SK-N-SH (cell line): Measurements from ENCODE around the gene ARF4. TPM values are rescaled to one million over a fixed set of nuclear protein-coding genes. Genes with fewer than 3 reads are reported as not detected.

Experiments used
- CTCF ChIA-PET: fragments of 300-600, 350-600 bp; formaldehyde crosslinking; extraction: SDS; loops from one replicate; lab custom pipeline; 2021; lab: Yijun Ruan, JAX
- POLR2A ChIA-PET: fragments of 350-600 bp; sonication (Branson Sonifier 250); formaldehyde crosslinking; extraction: SDS; loops from one replicate; lab custom pipeline; 2020; ENCODE audit warnings: antibody characterized with exemption, inconsistent platforms; lab: Yijun Ruan, JAX
- DNase-seq: peaks from one replicate; pipeline ENCODE4 v3.0.0; 2012
- H2AFZ ChIP-seq: fragments of 200-600 bp; sonication (generic); 2 replicates; pipeline ENCODE4 v1.8.1; 2016; ENCODE audit warnings: antibody characterized with exemption, mild to moderate bottlenecking, low read depth
- H3F3A ChIP-seq: fragments of 200-600 bp; sonication (generic); replicated peaks from 2 replicates; pipeline ENCODE3; 2016; ENCODE audit warnings: antibody characterized with exemption, mild to moderate bottlenecking; ENCODE audit not compliant: insufficient read depth
- H3K27ac ChIP-seq, 2 experiments: fragments of 200-500 bp in 1 of 2; fragments of 200-600 bp in 1 of 2; sonication (Bioruptor generic) in 1 of 2; sonication (generic), shearing (Covaris generic) in 1 of 2; 2 replicates each; pipeline versions ENCODE4 v1.5.1 to v1.6.1; 2014 to 2016; ENCODE audit warnings: low read depth in 2 of 2, inconsistent platforms in 1 of 2, low read length in 1 of 2, mild to moderate bottlenecking in 1 of 2, mixed read lengths in 1 of 2
- H3K27me3 ChIP-seq: fragments of 200-600 bp; sonication (generic), shearing (Covaris generic); 2 replicates; pipeline ENCODE4 v1.6.1; 2016; ENCODE audit warnings: mixed run types; ENCODE audit not compliant: insufficient read depth
- H3K36me3 ChIP-seq, 2 experiments: fragments of 200-500 bp in 1 of 2; fragments of 200-600 bp in 1 of 2; sonication (Bioruptor generic) in 1 of 2; sonication (generic) in 1 of 2; replicated peaks in 1 of 2; 2 replicates each; pipeline versions ENCODE3 to v1.5.1; 2014 to 2016; ENCODE audit warnings: low read length in 1 of 2, mild to moderate bottlenecking in 1 of 2; ENCODE audit not compliant: insufficient read depth in 2 of 2, control insufficient read depth in 1 of 2
- H3K4me1 ChIP-seq, 2 experiments: fragments of 200-500 bp in 1 of 2; fragments of 200-600 bp in 1 of 2; sonication (Bioruptor generic) in 1 of 2; sonication (generic), shearing (Covaris generic) in 1 of 2; 2 replicates each; pipeline versions ENCODE4 v1.5.1 to v1.6.1; 2014 to 2016; ENCODE audit warnings: low read depth in 1 of 2, low read length in 1 of 2, mixed run types in 1 of 2; ENCODE audit not compliant: insufficient read depth in 2 of 2, control insufficient read depth in 1 of 2
- H3K4me2 ChIP-seq: fragments of 200-600 bp; sonication (generic), shearing (Covaris generic); 2 replicates; pipeline ENCODE4 v1.6.1; 2017; ENCODE audit warnings: mixed run types
- H3K4me3 ChIP-seq, 2 experiments: fragments of 200-500 bp in 1 of 2; fragments of 200-600 bp in 1 of 2; sonication (Bioruptor generic) in 1 of 2; sonication (generic), shearing (Covaris generic) in 1 of 2; 2 replicates each; pipeline versions ENCODE4 v1.5.1 to v1.8.1; 2014 to 2016; ENCODE audit warnings: low read depth in 2 of 2, inconsistent platforms in 1 of 2, low read length in 1 of 2, mild to moderate bottlenecking in 1 of 2, mixed read lengths in 1 of 2, moderate library complexity in 1 of 2
- H3K79me2 ChIP-seq: fragments of 200-600 bp; sonication (generic); 2 replicates; pipeline ENCODE4 v1.8.1; 2017; ENCODE audit warnings: mild to moderate bottlenecking; ENCODE audit not compliant: insufficient read depth
- H3K9ac ChIP-seq: fragments of 200-600 bp; sonication (generic); 2 replicates; pipeline ENCODE4 v1.6.1; 2017; ENCODE audit warnings: mixed run types
- H3K9me2 ChIP-seq: fragments of 200-600 bp; sonication (generic); 2 replicates; pipeline ENCODE4 v1.6.1; 2017; ENCODE audit warnings: mixed run types
- H3K9me3 ChIP-seq: fragments of 200-600 bp; sonication (generic); 2 replicates; pipeline ENCODE4 v1.6.1; 2017; ENCODE audit warnings: mixed run types, mild to moderate bottlenecking, moderate library complexity
- H4K20me1 ChIP-seq: fragments of 200-600 bp; sonication (generic); 2 replicates; pipeline ENCODE4 v1.6.1; 2017; ENCODE audit warnings: mild to moderate bottlenecking, mixed run types; ENCODE audit not compliant: insufficient read depth
- EP300 ChIP-seq, 2 experiments: IDR thresholded peaks; 2 replicates each; pipeline versions ENCODE4 v1.4.0 to v1.6.1; 2012; ENCODE audit warnings: borderline replicate concordance in 1 of 2, low read depth in 1 of 2, low read length in 1 of 2
- EZH2phosphoT487 ChIP-seq: fragments of 200-600 bp; sonication (generic); IDR thresholded peaks from 2 replicates; pipeline ENCODE4 v1.6.1; 2017; ENCODE audit warnings: low read depth, mixed run types, mild to moderate bottlenecking, antibody characterized with exemption, moderate library complexity, borderline replicate concordance
- FOSL2 ChIP-seq: IDR thresholded peaks from 2 replicates; pipeline ENCODE4 v1.4.0; 2012; ENCODE audit warnings: low read depth, mild to moderate bottlenecking, moderate library complexity, borderline replicate concordance
- FOXJ3 ChIP-seq: sonication (generic); formaldehyde crosslinking; IDR thresholded peaks from 2 replicates; pipeline ENCODE4 v1.5.1; 2020; ENCODE audit warnings: mild to moderate bottlenecking, missing genetic modification reagents
- JUND ChIP-seq: IDR thresholded peaks from 2 replicates; pipeline ENCODE4 v1.4.0; 2012
- MEF2A ChIP-seq: IDR thresholded peaks from 2 replicates; pipeline ENCODE4 v1.4.0; 2012; ENCODE audit warnings: low read depth, borderline replicate concordance
- NFIC ChIP-seq: IDR thresholded peaks from 2 replicates; pipeline ENCODE4 v1.4.0; 2012; ENCODE audit warnings: borderline replicate concordance
- RFX5 ChIP-seq: IDR thresholded peaks from 2 replicates; pipeline ENCODE4 v1.6.1; 2012; ENCODE audit warnings: mild to moderate bottlenecking, improper control_type of control experiment, low read length
- RXRA ChIP-seq: IDR thresholded peaks from 2 replicates; pipeline ENCODE4 v1.4.0; 2012; ENCODE audit warnings: low read depth, mild to moderate bottlenecking, borderline replicate concordance
- SIN3A ChIP-seq: IDR thresholded peaks from 2 replicates; pipeline ENCODE4 v1.6.1; 2012; ENCODE audit warnings: low read depth, mild to moderate bottlenecking, low read length, moderate library complexity, borderline replicate concordance
- SMC3 ChIP-seq: IDR thresholded peaks from 2 replicates; pipeline ENCODE4 v1.6.1; 2012; ENCODE audit warnings: low read depth, low read length, improper control_type of control experiment
- WGBS: methylation state at CpG from one replicate; pipeline ENCODE4 v1.1.6; 2017; ENCODE audit warnings: low lambda C conversion rate; 5-methylcytosine and 5-hydroxymethylcytosine counted together
- polyA plus RNA-seq, 3 experiments: library from polyadenylated mRNA; depleted of rRNA; stranded (reverse); fragments of >200 nt; gene quantifications; 2 replicates each; pipeline ENCODE4 v1.2.3, GENCODE V29; 2012
- TF ChIP-seq, protein P1 (sequence below): IDR thresholded peaks from 2 replicates; pipeline ENCODE4 v1.4.0; 2012; ENCODE audit warnings: low read depth, borderline replicate concordance
- TF ChIP-seq, protein P2 (sequence below): fragments of 200-600 bp; sonication (generic); IDR thresholded peaks from 2 replicates; pipeline ENCODE4 v1.6.1; 2017; ENCODE audit warnings: antibody characterized with exemption, mild to moderate bottlenecking, moderate library complexity
- TF ChIP-seq, protein P3 (sequence below): IDR thresholded peaks from 2 replicates; pipeline ENCODE4 v1.4.0; 2012; ENCODE audit warnings: low read depth
- TF ChIP-seq, protein P4 (sequence below): IDR thresholded peaks from 2 replicates; pipeline ENCODE4; 2012

ARF4 gene
- polyA plus RNA-seq, 1 of the 3 experiments (the other 2 are of a cell fraction) = 150 TPM

DNA sequence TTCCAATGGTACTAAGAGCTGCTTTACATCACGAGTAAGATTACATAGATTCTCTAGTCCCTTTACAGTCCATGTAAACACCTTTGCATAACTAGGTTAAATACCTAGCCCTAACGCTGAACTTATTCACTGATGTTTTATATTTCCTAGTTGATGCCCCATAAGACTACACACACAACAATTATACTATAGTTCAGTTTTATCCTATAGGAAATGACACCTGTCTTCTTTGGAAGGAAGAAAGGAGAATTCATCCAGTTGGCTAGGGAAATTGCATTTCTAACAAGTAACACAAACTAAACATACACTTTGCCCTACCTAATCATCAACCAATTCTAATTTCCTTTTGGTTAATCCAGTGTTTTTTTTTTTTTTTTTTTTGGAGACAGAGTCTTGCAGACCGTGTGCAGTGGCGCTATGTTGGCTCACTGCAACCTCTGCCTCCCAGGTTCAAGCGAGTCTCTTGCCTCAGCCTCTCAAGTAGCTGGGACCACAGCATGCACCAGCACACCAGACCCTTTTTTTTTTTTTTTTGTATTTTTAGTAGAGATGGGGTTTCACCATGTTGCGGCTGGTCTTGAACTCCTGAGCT lies 27.2 kb downstream of the ARF4 start:
- Histone ChIP-seq H3K4me1 (no peaks in the 10 kb centered on the region), H3K4me2 (no peak overlapping the region), H2AFZ (no peak overlapping the region), H3K9me3 (no peaks in the 10 kb centered on the region), H3K79me2 (peaks cover 80% of the 10 kb centered on the region), H3K9me2 (no peaks in the 10 kb centered on the region), H3K27me3 (no peaks in the 10 kb centered on the region), H3K27ac (no peak overlapping the region), H3K36me3 (peaks cover 32 to 77% of the 10 kb centered on the region in 2 experiments), H3F3A (peaks cover 79% of the 10 kb centered on the region), H4K20me1 (peaks cover 40% of the 10 kb centered on the region), H3K9ac (no peak overlapping the region), H3K4me3 (no peak overlapping the region)
- WGBS = 85% methylated on average over 6 of the region's 6 CpGs
- no peak for DNase-seq
- TF ChIP-seq SIN3A = no peak
- TF ChIP-seq MEF2A = no peak
- TF ChIP-seq, protein P1, sequence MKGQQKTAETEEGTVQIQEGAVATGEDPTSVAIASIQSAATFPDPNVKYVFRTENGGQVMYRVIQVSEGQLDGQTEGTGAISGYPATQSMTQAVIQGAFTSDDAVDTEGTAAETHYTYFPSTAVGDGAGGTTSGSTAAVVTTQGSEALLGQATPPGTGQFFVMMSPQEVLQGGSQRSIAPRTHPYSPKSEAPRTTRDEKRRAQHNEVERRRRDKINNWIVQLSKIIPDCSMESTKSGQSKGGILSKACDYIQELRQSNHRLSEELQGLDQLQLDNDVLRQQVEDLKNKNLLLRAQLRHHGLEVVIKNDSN = no peak
- no peak for TF ChIP-seq EZH2phosphoT487
- no peak for TF ChIP-seq NFIC
- no peak for TF ChIP-seq JUND
- TF ChIP-seq, protein P2, sequence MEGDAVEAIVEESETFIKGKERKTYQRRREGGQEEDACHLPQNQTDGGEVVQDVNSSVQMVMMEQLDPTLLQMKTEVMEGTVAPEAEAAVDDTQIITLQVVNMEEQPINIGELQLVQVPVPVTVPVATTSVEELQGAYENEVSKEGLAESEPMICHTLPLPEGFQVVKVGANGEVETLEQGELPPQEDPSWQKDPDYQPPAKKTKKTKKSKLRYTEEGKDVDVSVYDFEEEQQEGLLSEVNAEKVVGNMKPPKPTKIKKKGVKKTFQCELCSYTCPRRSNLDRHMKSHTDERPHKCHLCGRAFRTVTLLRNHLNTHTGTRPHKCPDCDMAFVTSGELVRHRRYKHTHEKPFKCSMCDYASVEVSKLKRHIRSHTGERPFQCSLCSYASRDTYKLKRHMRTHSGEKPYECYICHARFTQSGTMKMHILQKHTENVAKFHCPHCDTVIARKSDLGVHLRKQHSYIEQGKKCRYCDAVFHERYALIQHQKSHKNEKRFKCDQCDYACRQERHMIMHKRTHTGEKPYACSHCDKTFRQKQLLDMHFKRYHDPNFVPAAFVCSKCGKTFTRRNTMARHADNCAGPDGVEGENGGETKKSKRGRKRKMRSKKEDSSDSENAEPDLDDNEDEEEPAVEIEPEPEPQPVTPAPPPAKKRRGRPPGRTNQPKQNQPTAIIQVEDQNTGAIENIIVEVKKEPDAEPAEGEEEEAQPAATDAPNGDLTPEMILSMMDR = no peak
- no peak for TF ChIP-seq RXRA
- TF ChIP-seq, protein P3, sequence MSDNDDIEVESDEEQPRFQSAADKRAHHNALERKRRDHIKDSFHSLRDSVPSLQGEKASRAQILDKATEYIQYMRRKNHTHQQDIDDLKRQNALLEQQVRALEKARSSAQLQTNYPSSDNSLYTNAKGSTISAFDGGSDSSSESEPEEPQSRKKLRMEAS = no peak
- no peak for TF ChIP-seq SMC3
- TF ChIP-seq FOSL2 = no peak
- TF ChIP-seq EP300 (IDR thresholded peaks at IDR 0.05; ENCODE audit: borderline replicate concordance in 1 of 2, low read depth in 1 of 2, low read length in 1 of 2) = no peak
- no peak for TF ChIP-seq FOXJ3 (CRISPR knock-in tag)
- TF ChIP-seq, protein P4, sequence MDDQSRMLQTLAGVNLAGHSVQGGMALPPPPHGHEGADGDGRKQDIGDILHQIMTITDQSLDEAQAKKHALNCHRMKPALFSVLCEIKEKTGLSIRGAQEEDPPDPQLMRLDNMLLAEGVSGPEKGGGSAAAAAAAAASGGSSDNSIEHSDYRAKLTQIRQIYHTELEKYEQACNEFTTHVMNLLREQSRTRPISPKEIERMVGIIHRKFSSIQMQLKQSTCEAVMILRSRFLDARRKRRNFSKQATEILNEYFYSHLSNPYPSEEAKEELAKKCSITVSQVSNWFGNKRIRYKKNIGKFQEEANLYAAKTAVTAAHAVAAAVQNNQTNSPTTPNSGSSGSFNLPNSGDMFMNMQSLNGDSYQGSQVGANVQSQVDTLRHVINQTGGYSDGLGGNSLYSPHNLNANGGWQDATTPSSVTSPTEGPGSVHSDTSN = no peak
- no peak for TF ChIP-seq RFX5
- CTCF ChIA-PET = interaction anchor here (0.6 kb wide), 1 partner anchor 571 kb away, joined by 3 read pairs; no protein-coding TSS in a partner anchor
- POLR2A ChIA-PET = interaction anchor here (0.7 kb wide), 1 partner anchor 12 kb away, joined by 4 read pairs; no protein-coding TSS in a partner anchor
